ENCODE results near the gene FBXL20. TPM values are rescaled to one million over a fixed set of nuclear protein-coding genes. Genes with fewer than 3 reads are reported as not detected.
A peak's percentile ranks its signal among the peaks of the same experiment; 100 is the strongest.

Gene FBXL20
- total and polyA plus RNA-seq, 8 donors = 2.5 to 15.5 (median 7.0) TPM

DNA sequence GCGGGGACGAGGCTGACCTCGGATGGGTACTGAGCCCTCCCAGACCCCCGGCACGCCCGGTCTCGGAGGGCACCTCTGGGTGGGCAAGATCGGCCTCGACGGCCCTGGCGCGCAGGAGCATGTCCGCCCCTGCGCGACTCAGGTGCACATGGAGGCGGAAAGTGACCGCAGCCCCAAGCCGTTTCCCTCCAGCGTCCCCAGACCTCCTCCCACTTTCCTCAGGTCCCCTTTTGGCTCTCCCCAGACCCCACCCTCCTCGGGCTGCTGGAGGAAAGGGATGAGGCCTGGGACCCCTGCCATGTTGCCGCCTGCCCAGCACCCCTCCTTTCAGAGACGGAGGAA, 191.4 kb downstream of the FBXL20 start:
- 16 to 18% methylated on average over 20 to 22 of the region's 22 CpGs for WGBS, 2 donors
- peak overlapping the region in 1 of 4 donors; percentile 32 for H3K4me3 ChIP-seq
- FAIRE-seq (no peak), ATAC-seq (no peak), DNase-seq (peak in 1 of 6 donors; percentile 72)
- H3K27me3 ChIP-seq = no peaks in the 10 kb centered on the region
- H3K36me3 ChIP-seq = peaks cover 0 to under 1% (median 0%) of the 10 kb centered on the region in 3 donors
- TF ChIP-seq, protein P1, sequence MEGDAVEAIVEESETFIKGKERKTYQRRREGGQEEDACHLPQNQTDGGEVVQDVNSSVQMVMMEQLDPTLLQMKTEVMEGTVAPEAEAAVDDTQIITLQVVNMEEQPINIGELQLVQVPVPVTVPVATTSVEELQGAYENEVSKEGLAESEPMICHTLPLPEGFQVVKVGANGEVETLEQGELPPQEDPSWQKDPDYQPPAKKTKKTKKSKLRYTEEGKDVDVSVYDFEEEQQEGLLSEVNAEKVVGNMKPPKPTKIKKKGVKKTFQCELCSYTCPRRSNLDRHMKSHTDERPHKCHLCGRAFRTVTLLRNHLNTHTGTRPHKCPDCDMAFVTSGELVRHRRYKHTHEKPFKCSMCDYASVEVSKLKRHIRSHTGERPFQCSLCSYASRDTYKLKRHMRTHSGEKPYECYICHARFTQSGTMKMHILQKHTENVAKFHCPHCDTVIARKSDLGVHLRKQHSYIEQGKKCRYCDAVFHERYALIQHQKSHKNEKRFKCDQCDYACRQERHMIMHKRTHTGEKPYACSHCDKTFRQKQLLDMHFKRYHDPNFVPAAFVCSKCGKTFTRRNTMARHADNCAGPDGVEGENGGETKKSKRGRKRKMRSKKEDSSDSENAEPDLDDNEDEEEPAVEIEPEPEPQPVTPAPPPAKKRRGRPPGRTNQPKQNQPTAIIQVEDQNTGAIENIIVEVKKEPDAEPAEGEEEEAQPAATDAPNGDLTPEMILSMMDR (IDR thresholded peaks at IDR 0.05) = no peak
- no peaks in the 10 kb centered on the region for H3K9me3 ChIP-seq
- intact Hi-C loops (cut with DNase I) = no loop called here
- H3K4me1 ChIP-seq = no peaks in the 10 kb centered on the region
- no peak overlapping the region for H3K27ac ChIP-seq

DNA sequence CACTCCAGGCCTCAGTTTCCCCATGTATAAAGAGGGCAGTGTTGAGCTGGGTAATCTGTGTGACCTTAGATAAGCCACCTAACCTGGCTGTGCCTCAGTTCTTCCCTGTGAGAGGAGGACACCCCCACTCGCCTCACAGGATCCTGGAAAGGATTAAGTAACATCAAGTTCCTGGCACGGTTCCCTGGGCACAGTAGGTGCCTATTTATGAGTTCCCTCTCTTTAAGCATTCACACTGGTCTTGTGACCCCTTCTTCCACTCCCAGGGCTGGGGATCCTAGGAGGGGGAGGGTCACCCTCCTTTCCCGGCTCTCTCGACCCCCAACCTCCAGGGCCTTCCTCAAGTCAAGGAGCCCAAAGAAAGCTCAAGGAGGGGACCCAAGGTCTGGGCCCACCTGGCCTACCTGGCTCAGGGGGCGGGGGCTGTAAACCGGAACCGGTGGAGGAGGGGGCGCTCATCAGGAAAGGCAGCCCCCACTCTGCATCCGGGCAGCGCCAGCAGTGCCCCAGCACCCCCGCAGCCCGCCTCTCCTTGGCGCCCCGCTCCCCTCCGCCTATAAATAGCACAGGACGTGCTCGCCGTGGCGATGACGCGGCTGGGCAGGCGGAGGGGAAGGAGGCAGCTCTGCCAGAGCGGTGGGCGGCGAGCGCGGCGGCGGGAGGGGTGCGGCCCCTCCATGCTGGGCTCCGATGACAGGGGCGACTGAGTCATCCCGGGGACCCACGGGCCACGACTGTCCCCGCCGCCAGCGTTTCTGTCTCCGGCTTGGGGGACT, 191.9 kb downstream of the FBXL20 start:
- Histone ChIP-seq H3K27me3 (no peaks in the 10 kb centered on the region), H3K36me3 (peaks cover 0 to 7% (median 0%) of the 10 kb centered on the region in 3 donors), H3K27ac (no peak overlapping the region), H3K4me3 (peak overlapping the region in 1 of 4 donors; percentile 32), H3K9me3 (no peaks in the 10 kb centered on the region), H3K4me1 (no peaks in the 10 kb centered on the region)
- intact Hi-C loops (cut with DNase I) = no loop called here
- peak in 3 of 6 donors; percentile 41 to 72 (median 47) for DNase-seq
- ATAC-seq = peak in 3 of 4 donors; percentile 21 to 67 (median 65)
- TF ChIP-seq, protein P1 (IDR thresholded peaks at IDR 0.05) = no peak
- no peak for FAIRE-seq
- WGBS, 2 donors = 7 to 10% methylated on average over 36 to 39 of the region's 39 CpGs

DNA sequence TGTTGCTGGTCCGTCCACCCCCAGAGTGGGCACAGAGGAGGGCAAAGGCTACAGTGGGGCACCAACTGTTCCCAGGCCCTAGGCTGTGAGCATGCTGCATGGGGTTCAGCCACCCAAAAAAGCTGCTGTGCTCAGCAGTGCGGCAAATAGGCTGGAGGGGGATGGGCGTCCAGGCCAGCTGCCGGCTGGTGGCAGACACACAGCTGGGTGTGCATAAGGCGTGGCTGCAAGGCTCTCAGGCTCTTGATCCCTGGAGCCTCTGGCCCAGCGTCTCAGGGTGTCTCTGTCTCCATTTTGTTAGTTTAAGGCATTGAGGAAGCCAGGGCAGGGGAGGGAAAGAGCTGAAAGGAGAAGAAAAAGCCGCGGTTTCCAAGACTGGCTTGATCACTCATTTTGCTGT, 192.5 kb downstream of the FBXL20 start:
- intact Hi-C loops (cut with DNase I) = no loop called here
- 63 to 65% methylated on average over 8 of the region's 8 CpGs for WGBS, 2 donors

DNA sequence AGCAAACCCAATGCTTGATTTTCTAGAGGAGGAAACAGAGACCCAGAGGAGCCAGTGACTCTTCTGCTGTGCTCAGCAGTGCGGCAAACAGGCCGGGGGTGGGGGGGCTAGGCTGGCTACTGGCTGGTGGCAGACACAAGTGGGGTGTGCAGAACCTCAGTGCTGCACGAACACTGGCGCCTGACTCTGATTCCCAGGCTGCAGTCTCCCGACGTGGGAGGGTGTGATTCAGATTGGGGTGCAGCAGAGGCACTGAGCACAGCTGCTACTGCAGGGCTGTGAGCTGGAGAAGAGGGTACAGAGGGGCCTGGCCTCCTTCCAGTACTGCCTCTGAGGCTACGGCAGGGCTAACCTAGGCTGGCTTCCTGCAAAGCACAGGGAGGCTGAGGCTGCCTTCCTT, 193.3 kb downstream of the FBXL20 start:
- DNase-seq = peak in 2 of 6 donors; percentile 30 to 47
- no peak for ATAC-seq
- 56 to 68% methylated on average over 7 of the region's 7 CpGs for WGBS, 2 donors
- Histone ChIP-seq H3K4me3 (no peak overlapping the region), H3K4me1 (no peaks in the 10 kb centered on the region), H3K9me3 (no peaks in the 10 kb centered on the region), H3K27ac (no peak overlapping the region), H3K27me3 (no peaks in the 10 kb centered on the region), H3K36me3 (peaks cover 5 to 20% (median 14%) of the 10 kb centered on the region in 3 donors)
- TF ChIP-seq, protein P1 (IDR thresholded peaks at IDR 0.05) = no peak
- no peak for FAIRE-seq
- intact Hi-C loops (cut with DNase I) = no loop called here

More for the DNA sequence above, 192.5 kb downstream of the FBXL20 start:
- peak in 2 of 4 donors; percentile 4 to 21 for ATAC-seq
- peak in 1 of 6 donors; percentile 51 for DNase-seq
- H3K9me3 ChIP-seq = no peaks in the 10 kb centered on the region
- no peak overlapping the region for H3K27ac ChIP-seq
- no peak for FAIRE-seq
- no peak overlapping the region for H3K4me3 ChIP-seq
- H3K4me1 ChIP-seq = no peaks in the 10 kb centered on the region
- no peaks in the 10 kb centered on the region for H3K27me3 ChIP-seq
- H3K36me3 ChIP-seq = peaks cover 5 to 13% (median 6%) of the 10 kb centered on the region in 3 donors
- TF ChIP-seq, protein P1 (IDR thresholded peaks at IDR 0.05) = no peak

DNA sequence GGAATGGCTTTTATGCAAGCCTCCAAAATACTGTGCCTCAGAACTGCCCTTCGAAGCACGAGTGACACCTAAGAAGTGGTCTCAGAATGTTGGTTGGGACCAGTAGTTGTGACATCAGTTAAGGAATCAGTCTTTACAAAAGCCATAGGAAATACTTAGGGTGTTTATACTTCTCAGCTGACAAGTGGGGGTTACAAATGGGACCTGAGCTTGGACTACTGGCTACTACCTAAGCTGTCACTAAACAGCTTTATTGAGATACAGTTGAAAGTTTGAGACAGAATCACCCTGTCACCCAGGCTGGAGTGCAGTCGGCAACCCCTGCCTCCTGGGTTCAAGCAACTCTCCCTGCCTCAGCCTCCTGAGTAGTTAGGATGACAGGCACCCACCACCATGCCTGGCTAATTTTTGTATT, 196.3 kb downstream of the FBXL20 start:
- WGBS, 2 donors = 81 to 86% methylated on average over 3 of the region's 3 CpGs
- FAIRE-seq (no peak), DNase-seq (peak in 1 of 6 donors; percentile 15)

More for the DNA sequence above, 196.3 kb downstream of the FBXL20 start:
- H3K27me3 ChIP-seq = no peaks in the 10 kb centered on the region
- H3K9me3 ChIP-seq = no peaks in the 10 kb centered on the region
- peaks cover 0 to 13% (median 12%) of the 10 kb centered on the region in 3 donors for H3K4me1 ChIP-seq
- no peak overlapping the region for H3K4me3 ChIP-seq
- no peak for ATAC-seq
- TF ChIP-seq, protein P1 (IDR thresholded peaks at IDR 0.05) = no peak
- H3K27ac ChIP-seq = no peak overlapping the region
- intact Hi-C loops (cut with DNase I) = no loop called here
- peaks cover 5 to 39% (median 27%) of the 10 kb centered on the region in 3 donors for H3K36me3 ChIP-seq
